ENCODE data around the gene COL9A3. TPM values are rescaled to one million over a fixed set of nuclear protein-coding genes. Genes with fewer than 3 reads are reported as not detected.
A peak's percentile ranks its signal among the peaks of the same experiment; 100 is the strongest.

COL9A3 gene
- total and polyA plus RNA-seq, 2 of the 8 experiments (the other 6 are each of a cell fraction or from before 2014, with no cell fraction given), result 21.7 to 80.1 TPM

DNA sequence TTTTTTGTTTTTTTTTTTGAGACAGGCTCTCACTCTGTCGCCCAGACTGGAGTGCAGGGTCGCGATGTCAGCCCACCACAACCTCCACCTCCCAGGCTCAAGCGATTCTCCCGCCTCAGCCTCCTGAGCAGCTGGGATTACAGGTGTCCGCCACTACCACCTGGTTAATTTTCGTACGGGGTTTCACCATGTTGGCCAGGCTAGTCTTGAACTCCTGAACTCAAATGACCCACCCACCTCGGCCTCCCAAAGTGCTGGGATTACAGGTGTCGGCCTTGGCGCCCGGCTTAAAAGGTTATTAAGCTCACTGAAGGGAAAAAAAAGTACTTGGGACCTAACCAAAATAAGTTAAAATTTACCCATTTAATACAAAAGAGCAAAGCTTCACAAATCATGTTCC is 42.9 kb downstream of the COL9A3 start:
- peaks cover 8% of the 10 kb centered on the region; the same call in 1 of the 2 replicates for H3K23me2 ChIP-seq (ENCODE audit: low read depth, low read length)
- no peak overlapping the region for H2BK5ac ChIP-seq (ENCODE audit: low read depth, low read length)
- H4K91ac ChIP-seq (replicated peaks; ENCODE audit: insufficient read length, low read length), result no peak overlapping the region
- H3K9me3 ChIP-seq (ENCODE audit: insufficient read depth in 2 of 2, low read depth in 1 of 2, low read length in 1 of 2), result no peaks in the 10 kb centered on the region; a peak in 1 of 4 replicates
- no peak for DNase-seq (ENCODE audit: low read depth in 1 of 2, low spot score in 2 of 2)
- H3K56ac ChIP-seq (replicated peaks; ENCODE audit: insufficient read length, low read depth, low read length), result no peak overlapping the region
- H3K27ac ChIP-seq (ENCODE audit: low read depth, low read length), result no peak overlapping the region
- no peak overlapping the region for H4K8ac ChIP-seq (ENCODE audit: extremely low read depth, insufficient read depth, low read length)
- no peak overlapping the region for H3K23ac ChIP-seq (ENCODE audit: insufficient read length)
- POLR2A ChIA-PET (ENCODE audit: partially characterized antibody), result interaction anchor here (1.3 kb wide), 1 partner anchor 25 kb away, joined by 3 read pairs; no protein-coding TSS in a partner anchor
- peaks cover 5% of the 10 kb centered on the region; the same call in 1 of the 2 replicates for H3K79me1 ChIP-seq (ENCODE audit: low read depth, low read length)
- H4K20me1 ChIP-seq (replicated peaks in 1 of 2; ENCODE audit: control insufficient read depth in 1 of 2, insufficient read depth in 2 of 2, low read length in 2 of 2), result peaks cover 0 to 11% of the 10 kb centered on the region in 2 experiments
- no peak overlapping the region for H2BK15ac ChIP-seq (ENCODE audit: low read length)
- no peak overlapping the region for H2BK20ac ChIP-seq (ENCODE audit: low read length)
- CTCF ChIA-PET (ENCODE audit: partially characterized antibody), result interaction anchor here (0.8 to 1.1 kb wide), 2 partner anchors 12 to 1083 kb away, joined by 3 read pairs; no protein-coding TSS in a partner anchor
- H3K79me2 ChIP-seq (ENCODE audit: control insufficient read depth in 1 of 2, insufficient read depth in 2 of 2, low read length in 2 of 2), result peaks cover 0 to 14% of the 10 kb centered on the region in 2 experiments; a peak in 2 of 4 replicates
- no peak overlapping the region for H2BK120ac ChIP-seq (replicated peaks; ENCODE audit: low read depth, low read length)
- H3K4me3 ChIP-seq (ENCODE audit: extremely low read depth in 1 of 4, insufficient read depth in 2 of 4, low read depth in 3 of 4, low read length in 4 of 4), result peak overlapping the region in 2 of 4 experiments; percentile 45 to 60; a peak in 3 of 8 replicates
- H3K27me3 ChIP-seq (replicated peaks in 1 of 4; ENCODE audit: control insufficient read depth in 3 of 4, extremely low read depth in 1 of 4, insufficient read depth in 3 of 4, low read length in 3 of 4), result peaks cover 0 to 7% (median 4%) of the 10 kb centered on the region in 4 experiments; a peak in 5 of 7 replicates
- H3K4me2 ChIP-seq (ENCODE audit: insufficient read depth in 1 of 2, low read depth in 2 of 2, low read length in 2 of 2), result peak overlapping the region in 1 of 2 experiments; percentile 95; a peak in 2 of 4 replicates
- no peak for FAIRE-seq
- H3K36me3 ChIP-seq (ENCODE audit: control insufficient read depth in 2 of 4, insufficient read depth in 4 of 4, low read length in 3 of 4), result peaks cover 5 to 12% (median 9%) of the 10 kb centered on the region in 4 experiments; a peak in 7 of 8 replicates
- WGBS, 2 experiments (ENCODE audit: extremely low coverage in 1 of 2, insufficient coverage in 1 of 2, insufficient read length in 1 of 2, insufficient replicate concordance in 2 of 2, low coverage in 1 of 2, low lambda C conversion rate in 2 of 2, missing lambda C conversion rate in 1 of 2), result 92% methylated on average over 12 of the region's 12 CpGs; no CpG with 5 or more reads in 1 of the 2 experiments
- no peak overlapping the region for H3K4ac ChIP-seq (replicated peaks; ENCODE audit: insufficient read length, low read depth, low read length)
- no peak overlapping the region for H2BK12ac ChIP-seq (ENCODE audit: low read depth, low read length)
- no peak overlapping the region for H3K18ac ChIP-seq (ENCODE audit: extremely low read depth, low read length)
- H3K14ac ChIP-seq (ENCODE audit: insufficient read length), result no peak overlapping the region
- no peak overlapping the region for H3K9ac ChIP-seq (replicated peaks in 1 of 4; ENCODE audit: extremely low read depth in 1 of 4, low read depth in 3 of 4, low read length in 3 of 4)
- H3K4me1 ChIP-seq (replicated peaks in 1 of 4; ENCODE audit: control insufficient read depth in 3 of 4, insufficient read depth in 4 of 4, low read length in 3 of 4), result peaks cover 3 to 18% (median 13%) of the 10 kb centered on the region in 4 experiments
- H2AK5ac ChIP-seq (ENCODE audit: low read depth, low read length), result no peak overlapping the region
- H4K5ac ChIP-seq (ENCODE audit: insufficient read length, low read depth, low read length), result no peak overlapping the region
- H2AFZ ChIP-seq (ENCODE audit: low read length), result no peak overlapping the region
- no peak for TF ChIP-seq FOSL1 (IDR thresholded peaks at IDR 0.05; ENCODE audit: insufficient read depth, low read depth, low read length)
- no peak for TF ChIP-seq TBP (IDR thresholded peaks at IDR 0.05; ENCODE audit: low read depth, low read length)
- TF ChIP-seq JUN (IDR thresholded peaks at IDR 0.05; ENCODE audit: low read depth, low read length), result no peak
- no peak for TF ChIP-seq SP4 (IDR thresholded peaks at IDR 0.05; ENCODE audit: low read length)
- no peak for TF ChIP-seq SAP30 (IDR thresholded peaks at IDR 0.05; ENCODE audit: insufficient read depth, insufficient replicate concordance, low read length)
- no peak for TF ChIP-seq RFX5 (IDR thresholded peaks at IDR 0.05; ENCODE audit: borderline replicate concordance, low read depth, low read length)
- TF ChIP-seq KDM5A (IDR thresholded peaks at IDR 0.05; ENCODE audit: low read length), result no peak
- no peak for TF ChIP-seq KDM1A (IDR thresholded peaks at IDR 0.05; ENCODE audit: borderline replicate concordance, low read length)

Measured in H1 (cell line).